D341Med (cell line): ENCODE data around the gene NAA25.
"Not testable (repeated sequence)": the region's sequence is repeated elsewhere in the genome, so short reads cannot be mapped to it uniquely, and the experiment has no call there.

Experiments used
- DNase-seq: peaks from one replicate; pipeline ENCODE4 v3.0.0; 2012; ENCODE audit warnings: low spot score

NAA25 gene

GRCh38 chr12:112009596-112009995, 99.0 kb downstream of the NAA25 start:
- DNase-seq: not testable (repeated sequence)

DNA sequence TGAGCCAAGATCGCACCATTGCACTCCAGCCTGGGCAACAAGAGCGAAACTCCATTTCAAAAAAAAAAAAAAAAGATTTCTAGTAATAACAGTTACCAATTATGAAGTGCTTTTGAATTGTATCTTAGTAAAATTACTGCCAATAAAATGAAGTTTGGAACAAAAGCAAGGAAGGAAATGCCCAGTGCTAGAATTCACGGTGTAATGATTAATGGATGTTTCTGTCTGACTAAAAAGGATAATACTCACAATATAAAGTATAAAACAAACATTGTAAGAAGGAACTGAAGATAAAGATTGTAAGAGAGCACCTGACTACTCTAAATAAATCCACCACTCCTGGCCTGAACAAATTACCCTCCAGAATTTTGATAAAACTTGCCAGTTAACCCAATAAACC, 99.7 kb downstream of the NAA25 start:
- no peak for DNase-seq

DNA sequence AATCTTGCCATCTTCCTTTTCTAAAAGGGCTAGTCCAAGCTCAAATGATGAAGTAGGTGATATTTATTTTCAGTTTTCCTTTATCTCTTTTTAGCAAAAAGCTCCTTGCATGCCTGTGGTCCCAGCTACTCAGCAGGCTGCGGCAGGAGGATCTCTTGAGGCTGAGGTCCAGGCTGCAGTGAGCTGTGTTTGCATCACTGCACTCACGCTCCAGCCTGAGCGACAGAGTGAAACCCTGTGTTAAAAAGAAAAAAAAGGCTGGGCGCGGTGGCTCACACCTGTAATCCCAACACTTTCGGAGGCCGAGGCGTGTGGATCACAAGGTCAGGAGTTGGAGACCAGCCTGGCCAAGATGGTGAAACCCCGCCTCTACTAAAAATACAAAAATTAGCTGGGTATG, 100.6 kb downstream of the NAA25 start:
- no peak for DNase-seq

DNA sequence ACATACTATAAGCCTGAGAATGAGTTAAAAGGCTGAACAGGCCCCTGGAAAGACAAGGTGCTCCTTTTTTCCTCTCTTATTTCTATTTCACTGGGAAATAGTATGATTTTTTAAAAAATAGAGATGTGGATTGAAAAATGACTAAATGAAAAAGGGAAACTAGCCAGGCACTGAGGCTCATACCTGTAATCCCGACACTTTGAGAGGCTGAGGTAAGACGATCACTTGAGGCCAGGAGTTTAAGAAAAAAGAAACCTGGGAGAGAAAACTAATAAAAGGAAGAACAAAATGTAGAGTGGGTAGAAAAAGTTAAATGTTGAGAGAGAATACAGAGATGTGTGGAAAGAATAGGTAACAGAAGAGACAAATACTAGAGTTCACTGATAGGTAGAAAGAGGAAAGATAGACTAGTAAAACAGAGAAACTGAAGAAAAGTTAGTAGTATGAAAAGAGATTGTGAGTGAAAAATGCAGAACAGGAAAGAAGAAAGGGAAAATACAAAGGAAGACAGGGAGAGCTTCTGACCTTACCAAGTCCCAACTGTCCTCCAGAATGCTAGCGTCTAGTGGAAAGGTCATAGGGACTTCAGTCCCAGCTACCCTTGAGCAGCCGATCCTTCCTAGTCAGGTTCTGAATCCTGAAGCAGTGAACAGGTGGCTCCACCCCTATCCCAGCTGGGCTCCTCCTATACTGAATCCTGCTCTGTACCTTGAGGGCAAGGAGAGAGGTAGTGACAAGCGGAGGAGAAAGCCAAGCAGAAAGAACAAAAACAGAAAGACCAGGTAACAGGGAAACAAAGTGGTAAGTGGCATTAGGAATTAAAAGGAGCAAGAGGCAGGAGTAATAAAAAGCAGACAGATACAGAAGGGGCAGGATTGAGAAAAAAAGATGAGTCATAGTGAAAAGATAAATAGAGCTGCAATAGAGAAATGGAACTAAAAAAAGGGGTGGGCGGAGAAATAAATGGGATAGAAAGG, 102.9 kb downstream of the NAA25 start:
- DNase-seq: no peak

DNA sequence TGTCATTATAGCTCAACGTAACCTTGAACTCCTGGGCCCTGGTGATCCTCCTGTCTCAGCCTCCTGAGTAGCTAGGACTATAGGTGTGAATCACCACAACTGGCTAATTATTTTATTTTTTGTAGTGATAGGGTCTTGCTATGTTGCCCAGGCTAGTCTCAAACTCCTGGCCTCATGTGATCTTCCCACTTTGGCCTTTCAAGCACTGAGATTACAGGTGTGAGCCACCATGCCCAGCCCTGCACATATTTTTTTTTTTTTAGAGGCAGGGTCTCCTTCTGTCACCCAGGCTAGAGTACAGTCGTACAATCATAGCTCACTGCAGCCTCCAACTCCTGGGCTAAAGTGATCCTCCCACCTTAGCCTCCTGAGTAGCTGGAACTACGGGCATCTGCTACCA, 104.5 kb downstream of the NAA25 start:
- no peak for DNase-seq

GRCh38 chr12:112001576-112001975, 107.0 kb downstream of the NAA25 start:
- no peak for DNase-seq

DNA sequence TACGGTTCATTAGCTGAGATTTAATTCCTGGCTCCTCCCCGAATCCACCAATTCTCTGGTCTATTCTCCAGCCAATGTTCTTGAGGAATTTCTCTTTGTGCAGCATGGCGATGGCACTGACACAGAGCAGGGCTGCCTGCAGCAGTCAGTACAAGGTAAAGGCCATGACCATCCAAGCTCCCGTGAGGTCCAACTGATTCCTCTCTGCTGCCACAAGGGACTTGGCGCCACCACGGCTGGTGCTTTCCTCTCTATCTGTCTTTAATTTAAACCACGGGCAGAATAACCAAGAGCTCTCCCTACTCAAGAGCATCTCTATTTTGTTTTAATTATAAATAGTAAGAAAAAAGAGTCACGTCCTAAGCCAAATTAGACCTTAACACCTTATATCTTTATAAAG, 107.8 kb downstream of the NAA25 start:
- DNase-seq: no peak

DNA sequence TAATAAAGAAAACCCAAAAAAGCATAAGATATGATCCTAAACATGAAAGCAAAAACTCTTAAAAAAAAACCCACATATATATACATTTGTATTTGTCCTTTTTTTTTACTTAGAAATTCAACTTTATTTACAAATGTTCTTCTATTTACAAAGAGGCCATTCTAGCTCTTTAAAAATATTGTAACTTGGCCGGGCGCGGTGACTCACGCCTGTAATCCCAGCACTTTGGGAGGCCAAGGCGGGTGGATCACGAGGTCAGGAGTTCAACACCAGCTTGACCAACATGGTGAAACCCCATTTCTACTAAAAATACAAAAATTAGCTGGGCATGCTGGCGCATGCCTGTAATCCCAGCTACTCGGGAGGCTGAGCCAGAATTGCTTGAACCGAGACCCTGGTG, 109.5 kb downstream of the NAA25 start:
- DNase-seq: not testable (repeated sequence)

GRCh38 chr12:111998015-111998414, 110.6 kb downstream of the NAA25 start:
- no peak for DNase-seq

DNA sequence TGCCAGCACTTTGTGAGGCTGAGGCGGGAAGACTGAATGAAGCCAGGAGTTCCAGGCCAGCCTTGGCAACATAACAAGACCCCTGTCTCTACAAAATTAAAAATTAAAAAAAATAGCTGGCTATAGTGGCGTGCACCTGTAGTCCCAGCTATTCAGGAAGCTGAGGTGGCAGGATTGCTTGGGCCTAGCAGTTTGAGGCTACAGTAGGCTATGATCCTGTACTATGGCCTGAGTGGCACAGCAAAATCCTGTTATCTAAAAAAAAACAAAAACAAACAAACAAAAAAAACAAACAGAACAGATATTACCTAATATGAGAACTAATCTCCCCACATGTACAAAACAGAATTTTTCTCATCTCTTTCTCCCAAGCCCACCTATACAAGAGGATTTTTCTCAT, 111.3 kb downstream of the NAA25 start:
- DNase-seq: no peak

GRCh38 chr12:111995782-111996480, 112.7 kb downstream of the NAA25 start:
- no peak for DNase-seq

- DNase-seq: not testable (repeated sequence)
Measured at GRCh38 chr12:111994211-111995111, 114.1 kb downstream of the NAA25 start.

DNA sequence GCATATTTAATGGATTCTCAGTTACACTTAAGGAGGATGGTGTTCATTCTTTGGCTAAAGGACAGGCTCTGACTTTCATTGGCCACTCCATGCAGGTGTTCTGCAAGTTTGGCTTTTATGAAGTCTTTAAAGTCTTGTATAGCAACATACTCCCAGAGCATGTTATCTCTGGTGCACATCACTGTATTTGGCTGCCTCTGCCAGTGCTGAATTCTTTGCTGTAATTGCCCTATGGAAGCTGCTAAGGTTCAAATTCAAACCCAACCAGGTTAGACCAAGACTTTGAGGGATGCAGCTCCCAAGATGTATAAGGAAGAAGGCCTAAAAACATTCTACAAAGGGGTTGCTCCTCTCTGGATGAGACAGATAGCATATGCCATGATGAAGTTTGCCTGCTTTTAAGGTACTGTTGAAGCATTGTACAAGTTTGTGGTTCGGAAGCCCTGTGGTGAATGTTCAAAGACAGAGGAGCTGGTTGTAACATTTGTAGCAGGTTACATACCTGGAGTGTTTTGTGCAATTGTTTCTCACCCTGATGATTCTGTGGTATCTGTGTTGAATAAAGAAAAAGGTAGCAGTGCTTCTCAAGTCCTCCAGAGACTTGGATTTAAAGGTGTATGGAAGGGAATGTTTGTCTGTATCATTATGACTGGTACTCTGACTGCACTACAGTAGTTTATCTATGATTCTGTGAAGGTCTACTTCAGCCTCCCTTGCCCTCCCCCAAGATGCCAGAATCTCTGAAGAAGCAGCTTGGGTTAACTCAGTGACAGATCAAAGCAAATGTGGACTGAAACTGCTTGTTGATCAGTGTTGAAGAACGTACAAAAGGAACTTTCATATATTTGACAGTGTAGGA, 115.1 kb downstream of the NAA25 start:
- DNase-seq: no peak

GRCh38 chr12:111992464-111992863, 116.1 kb downstream of the NAA25 start:
- DNase-seq: no peak

GRCh38 chr12:111991946-111992345, 116.6 kb downstream of the NAA25 start:
- DNase-seq: no peak

DNA sequence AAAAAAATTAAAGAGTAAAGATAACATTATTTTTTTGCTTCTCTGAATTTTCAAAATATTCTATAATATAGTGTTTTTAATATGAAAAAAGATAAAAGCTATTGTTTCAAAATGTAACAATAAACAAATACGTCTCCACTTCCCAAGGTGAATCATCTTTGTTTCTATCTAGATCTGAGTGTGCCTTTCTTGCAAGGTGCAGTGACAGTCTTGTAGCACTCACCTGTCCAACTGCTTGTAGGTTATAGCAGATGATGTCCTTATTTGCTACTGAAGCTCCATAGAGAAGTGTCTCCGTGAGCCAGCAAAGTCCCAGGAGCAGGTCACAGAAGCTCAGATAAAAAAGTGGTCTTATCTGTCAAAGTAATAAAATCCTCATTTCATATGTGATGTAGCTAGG, 117.0 kb downstream of the NAA25 start:
- no peak for DNase-seq

- DNase-seq: no peak
Measured at GRCh38 chr12:111984820-111985219, 123.8 kb downstream of the NAA25 start.

DNA sequence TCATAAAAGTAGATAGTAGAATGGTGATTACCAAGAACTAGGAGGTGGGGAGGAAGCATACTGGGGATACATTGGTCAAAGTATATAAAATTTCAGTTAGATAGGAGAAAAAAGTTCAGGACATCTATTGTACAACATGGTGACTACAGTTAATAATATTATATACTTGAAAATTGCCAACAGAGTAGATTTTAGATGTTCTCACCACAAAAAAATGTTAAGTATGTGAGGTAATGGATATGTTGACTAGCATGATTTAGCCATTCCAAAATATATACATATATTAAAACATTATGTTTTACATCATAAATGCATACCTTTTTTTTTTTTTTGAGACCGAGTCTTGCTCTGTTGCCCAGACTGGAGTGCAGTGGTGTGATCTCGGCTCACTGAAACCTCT, 126.6 kb downstream of the NAA25 start:
- DNase-seq: no peak

DNA sequence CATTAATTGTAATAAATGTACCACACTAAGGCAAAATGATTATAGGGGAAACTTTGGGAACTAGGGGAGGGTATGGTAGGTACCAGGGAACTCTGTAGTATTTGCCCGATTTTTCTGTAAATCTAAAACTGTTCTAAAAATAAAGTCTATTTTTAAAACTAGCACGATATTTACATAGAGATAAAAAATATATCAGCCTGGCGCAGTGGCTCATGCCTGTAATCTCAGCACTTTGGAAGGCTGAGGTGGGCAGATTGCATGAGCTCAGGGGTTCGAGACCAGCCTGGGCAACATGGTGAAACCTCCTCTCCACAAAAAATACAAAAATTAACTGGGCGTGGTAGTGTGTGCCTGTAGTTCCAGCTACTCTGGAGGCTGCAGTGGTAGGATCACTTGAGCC, 128.0 kb downstream of the NAA25 start:
- no peak for DNase-seq

DNA sequence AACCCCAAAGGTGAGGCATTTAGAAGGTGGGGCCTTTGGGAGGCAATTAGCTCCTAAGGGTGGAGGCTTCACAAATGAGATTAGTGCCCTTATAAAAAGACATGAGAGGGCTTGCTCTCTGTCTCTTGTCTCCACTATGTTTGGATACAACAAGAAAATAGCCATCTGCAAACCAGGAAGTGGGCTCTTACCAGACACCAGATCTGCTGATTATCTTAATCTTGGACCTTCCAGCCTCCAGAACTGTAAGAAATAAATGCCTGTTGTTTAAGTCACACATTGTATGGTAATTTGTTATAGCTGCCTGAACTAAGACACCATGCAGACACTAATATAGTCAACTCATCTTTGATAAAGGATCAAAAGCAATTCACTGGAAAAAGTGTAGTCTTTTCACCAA, 130.0 kb downstream of the NAA25 start:
- no peak for DNase-seq

DNA sequence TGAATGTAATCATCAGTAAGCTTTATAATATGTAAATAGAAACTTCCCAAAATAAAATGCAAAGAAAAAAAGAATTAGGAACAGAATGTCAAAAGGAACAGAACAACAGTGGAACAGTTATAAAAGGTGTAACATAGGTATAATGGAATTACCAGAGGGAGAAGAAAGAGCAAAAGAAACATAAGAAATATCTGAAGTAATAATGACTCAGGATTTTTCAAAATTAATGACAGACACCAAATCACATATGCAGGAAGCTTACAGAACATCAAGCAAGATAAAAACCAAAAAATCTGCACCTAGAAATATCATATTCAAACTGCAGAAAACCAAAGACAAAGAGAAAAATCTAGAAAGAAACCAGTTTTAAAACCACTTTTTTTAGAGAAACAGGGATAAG, 131.7 kb downstream of the NAA25 start:
- no peak for DNase-seq
